ENCODE results near the gene KRTAP5-3. TPM values are rescaled to one million over a fixed set of nuclear protein-coding genes. Genes with fewer than 3 reads are reported as not detected.

The KRTAP5-3 gene, protein sequence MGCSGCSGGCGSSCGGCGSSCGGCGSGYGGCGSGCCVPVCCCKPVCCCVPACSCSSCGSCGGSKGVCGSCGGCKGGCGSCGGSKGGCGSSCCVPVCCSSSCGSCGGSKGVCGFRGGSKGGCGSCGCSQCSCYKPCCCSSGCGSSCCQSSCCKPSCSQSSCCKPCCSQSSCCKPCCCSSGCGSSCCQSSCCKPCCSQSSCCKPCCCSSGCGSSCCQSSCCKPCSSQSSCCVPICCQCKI
- total RNA-seq, result not detected

DNA sequence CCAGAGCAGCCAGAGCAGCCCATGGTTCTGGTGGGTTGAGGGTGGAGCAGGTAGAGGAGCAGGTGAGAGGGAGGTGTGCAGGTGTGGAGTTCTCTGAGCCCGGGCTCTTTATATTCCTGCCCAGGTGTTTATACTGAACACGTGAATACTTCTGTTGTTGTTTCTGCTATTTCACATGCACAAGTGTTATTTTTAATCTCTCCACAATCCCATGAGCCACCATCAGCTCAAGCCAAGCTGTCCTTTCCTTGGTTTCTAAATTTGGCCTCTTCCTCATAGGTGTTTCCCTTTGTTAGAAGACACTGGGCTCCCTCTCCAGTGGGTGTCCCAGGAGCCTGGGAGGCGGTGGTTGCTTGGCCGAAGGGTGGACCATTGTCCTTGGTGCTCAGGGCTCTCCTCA is at the start of gene KRTAP5-3:
Gene KRTAP5-3, minus strand, starts transcription at position 101 of the 400 bp plus-strand sequence. Its CDS starts 78 bp downstream, at position 23.
- no peaks in the 10 kb centered on the region for H3K36me3 ChIP-seq
- H3K27ac ChIP-seq, result no peak within 1 kb of the TSS
- TF ChIP-seq, protein P1, sequence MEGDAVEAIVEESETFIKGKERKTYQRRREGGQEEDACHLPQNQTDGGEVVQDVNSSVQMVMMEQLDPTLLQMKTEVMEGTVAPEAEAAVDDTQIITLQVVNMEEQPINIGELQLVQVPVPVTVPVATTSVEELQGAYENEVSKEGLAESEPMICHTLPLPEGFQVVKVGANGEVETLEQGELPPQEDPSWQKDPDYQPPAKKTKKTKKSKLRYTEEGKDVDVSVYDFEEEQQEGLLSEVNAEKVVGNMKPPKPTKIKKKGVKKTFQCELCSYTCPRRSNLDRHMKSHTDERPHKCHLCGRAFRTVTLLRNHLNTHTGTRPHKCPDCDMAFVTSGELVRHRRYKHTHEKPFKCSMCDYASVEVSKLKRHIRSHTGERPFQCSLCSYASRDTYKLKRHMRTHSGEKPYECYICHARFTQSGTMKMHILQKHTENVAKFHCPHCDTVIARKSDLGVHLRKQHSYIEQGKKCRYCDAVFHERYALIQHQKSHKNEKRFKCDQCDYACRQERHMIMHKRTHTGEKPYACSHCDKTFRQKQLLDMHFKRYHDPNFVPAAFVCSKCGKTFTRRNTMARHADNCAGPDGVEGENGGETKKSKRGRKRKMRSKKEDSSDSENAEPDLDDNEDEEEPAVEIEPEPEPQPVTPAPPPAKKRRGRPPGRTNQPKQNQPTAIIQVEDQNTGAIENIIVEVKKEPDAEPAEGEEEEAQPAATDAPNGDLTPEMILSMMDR (IDR thresholded peaks at IDR 0.05), result no peak
- no peak for TF ChIP-seq POLR2A (IDR thresholded peaks at IDR 0.05)
- intact Hi-C loops (cut with DNase I), result no loop called here
- WGBS, 2 donors, result 57 to 60% methylated on average over 4 of the region's 4 CpGs
- H3K9me3 ChIP-seq, result no peaks in the 10 kb centered on the region
- H3K4me1 ChIP-seq, result no peaks in the 10 kb centered on the region
- no peak within 1 kb of the TSS for H3K4me3 ChIP-seq
- DNase-seq, result no peak
- H3K27me3 ChIP-seq, result peaks cover 0 to 78% (median 0%) of the 10 kb centered on the region in 4 donors

DNA sequence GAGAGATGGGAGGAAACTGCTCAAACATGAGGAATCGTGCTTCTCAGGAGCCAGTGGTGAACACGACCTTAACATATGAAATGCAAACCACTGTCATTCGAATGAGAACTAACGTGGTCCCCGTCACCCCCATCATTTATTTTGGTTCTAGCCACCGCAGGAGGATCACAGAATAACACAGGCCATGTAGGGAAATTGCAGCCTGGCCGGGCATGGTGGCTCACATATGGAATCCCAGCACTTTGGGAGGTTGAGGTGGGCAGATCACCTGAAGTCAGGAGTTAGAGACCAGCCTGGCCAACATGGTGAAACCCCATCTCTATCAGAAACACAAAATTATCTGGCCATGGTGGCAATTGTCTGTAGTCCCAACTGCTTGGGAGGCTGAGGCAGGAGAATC is 48.4 kb upstream of the KRTAP5-3 start:
- Histone ChIP-seq H3K27me3 (peaks cover 0 to 64% (median 0%) of the 10 kb centered on the region in 4 donors), H3K36me3 (no peaks in the 10 kb centered on the region), H3K4me1 (peaks cover 0 to 16% (median 4%) of the 10 kb centered on the region in 3 donors), H3K4me3 (no peak overlapping the region), H3K9me3 (no peaks in the 10 kb centered on the region), H3K27ac (no peak overlapping the region)
- TF ChIP-seq, protein P1 (IDR thresholded peaks at IDR 0.05), result no peak
- TF ChIP-seq POLR2A (IDR thresholded peaks at IDR 0.05), result no peak
- DNase-seq, result no peak
- WGBS, 2 donors, result 72 to 78% methylated on average over 6 of the region's 7 CpGs
- intact Hi-C loops (cut with DNase I), result loop anchor here (5.0 kb wide), 1 partner anchor 36 kb away; no protein-coding TSS in a partner anchor

DNA sequence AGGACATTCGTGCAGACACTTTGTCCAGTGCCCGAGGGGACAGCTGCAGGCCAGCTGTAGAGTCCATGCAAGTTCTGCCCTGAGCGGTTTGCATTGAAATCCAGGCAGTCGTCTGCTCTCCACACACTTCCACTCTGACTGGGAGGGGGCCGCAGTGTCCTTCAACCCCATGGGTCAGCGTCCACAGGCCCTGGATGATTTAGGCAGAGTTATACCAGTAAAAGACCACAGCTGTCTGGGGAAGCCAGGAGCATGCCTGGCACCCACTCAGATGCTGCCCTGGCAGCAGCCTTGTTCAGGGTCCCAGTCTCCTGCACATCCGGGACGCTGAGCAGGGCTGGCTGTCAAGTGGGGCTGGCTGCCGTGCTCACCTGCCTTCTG is 47.8 kb upstream of the KRTAP5-3 start:
- peaks cover 0 to 20% (median 4%) of the 10 kb centered on the region in 3 donors for H3K4me1 ChIP-seq
- H3K27ac ChIP-seq, result no peak overlapping the region
- intact Hi-C loops (cut with DNase I), result loop anchor here (5.0 kb wide), 1 partner anchor 36 kb away; no protein-coding TSS in a partner anchor
- H3K9me3 ChIP-seq, result no peaks in the 10 kb centered on the region
- H3K27me3 ChIP-seq, result peaks cover 0 to 59% (median 0%) of the 10 kb centered on the region in 4 donors
- TF ChIP-seq, protein P1 (IDR thresholded peaks at IDR 0.05), result no peak
- TF ChIP-seq POLR2A (IDR thresholded peaks at IDR 0.05), result no peak
- no peak overlapping the region for H3K4me3 ChIP-seq
- no peak for DNase-seq
- no peaks in the 10 kb centered on the region for H3K36me3 ChIP-seq
- 82 to 100% methylated on average over 1 to 4 of the region's 9 CpGs for WGBS, 2 donors

DNA sequence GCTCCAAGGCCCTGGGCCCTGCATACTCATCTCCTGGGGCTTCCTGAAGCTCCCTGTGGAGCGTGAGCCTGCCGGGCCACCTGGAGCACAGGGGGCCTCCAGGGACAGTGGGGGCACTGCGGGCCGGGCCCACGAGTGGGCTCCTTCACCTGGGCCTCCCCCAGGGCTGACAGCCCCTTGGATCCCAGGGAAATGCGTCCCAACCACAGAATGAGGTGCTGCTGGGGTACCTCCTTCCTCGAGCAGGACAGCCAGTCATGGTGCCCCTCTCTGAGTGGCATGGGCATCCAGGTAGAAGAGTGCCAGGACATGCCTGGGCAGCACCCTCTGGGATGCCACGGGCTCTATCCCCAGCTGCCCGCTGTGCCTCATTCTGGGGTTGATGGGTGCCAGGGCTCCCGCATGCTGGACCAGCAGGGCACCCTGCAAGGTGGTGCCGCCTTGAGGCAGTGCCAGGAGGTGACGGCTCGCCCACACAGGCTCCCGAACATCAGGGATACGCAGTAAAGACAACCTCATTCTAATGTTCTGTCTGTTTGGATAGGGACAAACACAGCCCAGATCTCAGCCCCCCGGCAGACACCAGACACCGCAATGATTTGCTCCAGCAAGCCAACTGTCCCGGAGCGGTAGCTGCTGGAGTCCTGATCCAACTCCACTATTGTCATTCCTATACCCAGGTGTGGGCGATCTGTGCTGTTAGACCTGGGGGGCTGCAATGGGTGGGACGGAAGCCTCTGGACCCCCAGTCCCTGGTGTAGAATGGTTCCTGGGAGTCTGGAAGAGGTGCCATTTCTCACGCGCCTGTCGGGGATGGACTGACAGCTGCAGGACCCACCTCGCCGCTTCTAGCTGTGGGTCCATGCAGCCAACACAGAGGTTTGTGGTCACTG is 47.2 kb upstream of the KRTAP5-3 start:
- WGBS, 2 donors, result 47 to 60% methylated on average over 11 to 12 of the region's 26 CpGs
- Histone ChIP-seq H3K9me3 (no peaks in the 10 kb centered on the region), H3K4me1 (peaks cover 2 to 27% (median 4%) of the 10 kb centered on the region in 3 donors), H3K27me3 (peaks cover 0 to 56% (median 0%) of the 10 kb centered on the region in 4 donors), H3K27ac (no peak overlapping the region), H3K36me3 (no peaks in the 10 kb centered on the region), H3K4me3 (no peak overlapping the region)
- TF ChIP-seq, protein P1 (IDR thresholded peaks at IDR 0.05), result peak in 1 of 6 experiments; percentile 8
- TF ChIP-seq POLR2A (IDR thresholded peaks at IDR 0.05), result no peak
- no peak for DNase-seq
- intact Hi-C loops (cut with DNase I), result loop anchor here (5.0 kb wide), 1 partner anchor 37 kb away; no protein-coding TSS in a partner anchor

Data from esophagus squamous epithelium (tissue), 5 donors.